CD4-positive, alpha-beta T cell (primary cell): ENCODE results near the gene FARP1. TPM values are rescaled to one million over a fixed set of nuclear protein-coding genes. Genes with fewer than 3 reads are reported as not detected.

Source experiments
- ATAC-seq: fragments of 200-7000 bp; cut with Tn5 transposase; one replicate; pipeline ENCODE4 v1.10.0; 2022; ENCODE audit warnings: mild to moderate bottlenecking; ENCODE audit not compliant: poor library complexity
- CTCF ChIA-PET: fragments of 350-600 bp; sonication (Branson Sonifier 250); formaldehyde crosslinking; loops from one replicate; lab custom pipeline; 2021; ENCODE audit warnings: antibody characterized with exemption, inconsistent platforms; lab: Charles Lee
- POLR2A ChIA-PET: fragments of 350-600 bp; sonication (Branson Sonifier 250); formaldehyde crosslinking; loops from one replicate; lab custom pipeline; 2021; ENCODE audit warnings: antibody characterized with exemption, inconsistent platforms; lab: Charles Lee
- DNase-seq, 14 experiments: peaks; one replicate each; pipeline ENCODE4 v3.0.0-alpha.2; 2013 to 2020; ENCODE audit warnings: mixed read lengths in 2 of 14
- H3K27ac ChIP-seq, 2 donors: one replicate each; pipeline versions ENCODE4 v1.5.1 to v1.7.0; 2013; ENCODE audit warnings: low read length in 2 of 2, low read depth in 1 of 2, mild to moderate bottlenecking in 1 of 2
- H3K27me3 ChIP-seq, 2 experiments: 1 replicate in 1 of 2; 2 replicates in 1 of 2; pipeline versions ENCODE4 v1.6.1 to v1.7.0; 2013; ENCODE audit warnings: low read length in 2 of 2, control low read depth in 1 of 2, mild to moderate bottlenecking in 1 of 2, moderate library complexity in 1 of 2; ENCODE audit not compliant: insufficient read depth in 2 of 2, control insufficient read depth in 1 of 2
- H3K36me3 ChIP-seq: one replicate; pipeline ENCODE4 v1.6.1; 2013; ENCODE audit warnings: low read length, control low read depth; ENCODE audit not compliant: insufficient read depth
- H3K4me1 ChIP-seq: one replicate; pipeline ENCODE4 v1.6.1; 2013; ENCODE audit warnings: low read length, control low read depth; ENCODE audit not compliant: insufficient read depth
- H3K4me3 ChIP-seq: one replicate; pipeline ENCODE4 v1.5.1; 2013; ENCODE audit warnings: mild to moderate bottlenecking, low read length, moderate library complexity
- H3K9me3 ChIP-seq, 2 experiments: 1 replicate in 1 of 2; 2 replicates in 1 of 2; pipeline versions ENCODE4 v1.6.1 to v1.7.0; 2013; ENCODE audit warnings: low read length in 2 of 2, mild to moderate bottlenecking in 2 of 2, control low read depth in 1 of 2, moderate library complexity in 1 of 2; ENCODE audit not compliant: control insufficient read depth in 1 of 2, insufficient read depth in 1 of 2
- H3K27ac Mint-ChIP-seq: one replicate; pipeline ENCODE4 v1.8.0; 2020; ENCODE audit warnings: mixed read lengths
- H3K27me3 Mint-ChIP-seq: one replicate; pipeline ENCODE4 v1.8.0; 2021; ENCODE audit warnings: mixed read lengths
- H3K36me3 Mint-ChIP-seq: one replicate; pipeline ENCODE4 v1.8.0; 2021; ENCODE audit warnings: low read depth, mixed read lengths
- H3K4me1 Mint-ChIP-seq: one replicate; pipeline ENCODE4 v1.8.0; 2021; ENCODE audit warnings: low read depth, mixed read lengths
- H3K4me3 Mint-ChIP-seq: one replicate; pipeline ENCODE4 v1.8.0; 2020; ENCODE audit warnings: mild to moderate bottlenecking, mixed read lengths
- H3K9me3 Mint-ChIP-seq: one replicate; pipeline ENCODE4 v1.8.0; 2020; ENCODE audit warnings: mixed read lengths
- CTCF ChIP-seq: fragments of 200-600 bp; IDR thresholded peaks from one replicate; pipeline ENCODE4 v1.8.0; 2022; ENCODE audit warnings: antibody characterized with exemption, mild to moderate bottlenecking
- intact Hi-C, 2 experiments: fragments of 100-400 bp; cut with DNase I in 1 of 2; cut with micrococcal nuclease in 1 of 2; formaldehyde crosslinking; loops; one replicate each; pipeline versions ENCODE4 v1.15.1 to v1.9.0; 2023 to 2025; cut with DNase I, micrococcal nuclease
- total RNA-seq, 174 experiments: library from RNA in 2 of 174; stranded (reverse) in 2 of 174; gene quantifications; one replicate each; pipeline ENCODE4 v1.2.3 and lab custom pipeline; 2021 to 2026

Gene FARP1
- total RNA-seq, 2 experiments from 2014 or later = 0.30 TPM; not detected in 1

GRCh38 chr13:98397861-98398260 is 255.0 kb downstream of the FARP1 start:
- no peaks in the 10 kb centered on the region for H3K36me3 Mint-ChIP-seq
- no peak overlapping the region for H3K4me3 Mint-ChIP-seq
- DNase-seq = no peak
- peaks cover 25% of the 10 kb centered on the region for H3K27me3 Mint-ChIP-seq
- CTCF ChIA-PET = interaction anchor here (0.9 kb wide), 1 partner anchor 12 kb away, joined by 3 read pairs; no protein-coding TSS in a partner anchor
- POLR2A ChIA-PET = no interaction called here
- Histone ChIP-seq H3K27me3 (no peaks in the 10 kb centered on the region), H3K36me3 (no peaks in the 10 kb centered on the region), H3K9me3 (peaks cover 0 to 6% of the 10 kb centered on the region in 2 experiments), H3K4me3 (no peak overlapping the region), H3K4me1 (no peaks in the 10 kb centered on the region), H3K27ac (no peak overlapping the region)
- no peaks in the 10 kb centered on the region for H3K9me3 Mint-ChIP-seq
- no peak for TF ChIP-seq CTCF
- ATAC-seq = no peak
- H3K27ac Mint-ChIP-seq = no peak overlapping the region
- intact Hi-C loops = no loop called here
- no peaks in the 10 kb centered on the region for H3K4me1 Mint-ChIP-seq

- intact Hi-C loops = no loop called here
- H3K27ac Mint-ChIP-seq = no peak overlapping the region
- DNase-seq (no peak), ATAC-seq (no peak)
- no peaks in the 10 kb centered on the region for H3K27me3 ChIP-seq
- H3K9me3 Mint-ChIP-seq = no peaks in the 10 kb centered on the region
- no peaks in the 10 kb centered on the region for H3K36me3 Mint-ChIP-seq
- no peaks in the 10 kb centered on the region for H3K4me1 Mint-ChIP-seq
- H3K27ac ChIP-seq = no peak overlapping the region
- no peaks in the 10 kb centered on the region for H3K4me1 ChIP-seq
- peaks cover 24% of the 10 kb centered on the region for H3K27me3 Mint-ChIP-seq
- ChIA-PET POLR2A (no interaction called here), CTCF (interaction anchor here (0.9 kb wide), 1 partner anchor 11 kb away, joined by 3 read pairs; no protein-coding TSS in a partner anchor)
- H3K4me3 Mint-ChIP-seq = no peak overlapping the region
- no peaks in the 10 kb centered on the region for H3K36me3 ChIP-seq
- TF ChIP-seq CTCF = no peak
- peaks cover 0 to 6% of the 10 kb centered on the region in 2 experiments for H3K9me3 ChIP-seq
- no peak overlapping the region for H3K4me3 ChIP-seq
Measured at GRCh38 chr13:98398581-98398980, 255.7 kb downstream of the FARP1 start.

- intact Hi-C loops = no loop called here
- Histone ChIP-seq H3K36me3 (no peaks in the 10 kb centered on the region), H3K9me3 (peaks cover 0 to 4% of the 10 kb centered on the region in 2 experiments), H3K27ac (no peak overlapping the region), H3K4me3 (no peak overlapping the region), H3K27me3 (no peaks in the 10 kb centered on the region), H3K4me1 (no peaks in the 10 kb centered on the region)
- POLR2A ChIA-PET = no interaction called here
- Mint-ChIP-seq H3K4me1 (no peaks in the 10 kb centered on the region), H3K4me3 (no peak overlapping the region), H3K36me3 (no peaks in the 10 kb centered on the region), H3K9me3 (no peaks in the 10 kb centered on the region), H3K27me3 (peaks cover 24% of the 10 kb centered on the region), H3K27ac (no peak overlapping the region)
- CTCF ChIA-PET = no interaction called here
- ATAC-seq (no peak), DNase-seq (no peak)
- TF ChIP-seq CTCF = no peak
Measured at GRCh38 chr13:98399756-98400155, 256.9 kb downstream of the FARP1 start.
